Inflammatory macrophage treated with lipopolysaccharide for 1 hour (primary cell): ENCODE results near the gene SUMO1.
"Not testable (repeated sequence)": the region's sequence is repeated elsewhere in the genome, so short reads cannot be mapped to it uniquely, and the experiment has no call there.

Experiments
- DNase-seq, 2 donors: peaks; one replicate each; pipeline ENCODE4 v3.0.0-alpha.2; 2020 to 2022

SUMO1 gene

DNA sequence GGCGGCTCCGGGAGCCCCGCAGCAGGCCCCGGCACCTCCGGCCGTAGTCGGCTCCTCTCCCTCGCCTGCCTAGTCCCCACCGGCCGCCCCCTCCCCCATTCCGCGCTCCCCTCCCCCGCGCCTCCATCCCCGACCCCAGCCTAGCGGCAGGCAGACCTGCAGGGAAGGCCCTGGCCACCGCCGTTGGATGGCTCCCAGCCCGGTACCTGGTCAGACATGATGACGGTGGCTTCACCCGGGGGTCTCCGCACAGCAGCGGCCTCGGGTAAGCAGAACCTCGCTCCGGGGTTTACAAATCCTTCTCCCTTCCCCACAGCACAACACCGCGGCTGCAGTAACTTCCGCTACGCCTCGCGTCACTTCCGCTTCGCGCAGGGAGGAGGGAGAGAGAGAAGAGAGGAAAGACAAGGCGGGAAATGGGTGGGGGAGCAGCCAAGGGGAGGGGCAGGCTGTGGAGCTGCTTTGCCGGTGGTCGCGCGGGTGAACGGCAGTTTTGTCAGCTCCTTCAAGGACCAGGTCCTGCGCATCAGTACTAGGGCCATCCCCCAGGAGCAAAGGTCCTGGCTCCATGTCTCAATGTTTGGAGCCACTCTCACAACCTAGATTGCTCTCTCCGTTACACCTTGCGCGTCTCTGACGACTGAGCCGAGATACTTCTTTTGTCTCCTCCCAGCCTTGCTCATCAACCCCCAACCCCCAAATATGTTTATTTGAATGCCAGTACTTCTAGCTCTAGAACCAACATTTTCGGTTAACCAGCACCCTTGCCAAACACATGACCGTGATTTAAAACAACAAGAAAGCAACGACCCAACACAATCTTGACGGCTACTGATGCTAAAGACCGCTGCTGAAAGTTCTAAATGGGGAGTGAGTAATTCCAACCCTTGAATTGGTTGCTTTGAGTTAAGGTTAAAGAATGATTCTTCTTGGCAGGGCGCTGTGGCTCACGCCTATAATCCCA is at the start of gene SUMO1:
SUMO1 (minus strand) TSS at position 364 of the 964 bp plus-strand sequence; CDS start at position 218, 146 bp downstream.
- peak; percentile 80 to 92 for DNase-seq

DNA sequence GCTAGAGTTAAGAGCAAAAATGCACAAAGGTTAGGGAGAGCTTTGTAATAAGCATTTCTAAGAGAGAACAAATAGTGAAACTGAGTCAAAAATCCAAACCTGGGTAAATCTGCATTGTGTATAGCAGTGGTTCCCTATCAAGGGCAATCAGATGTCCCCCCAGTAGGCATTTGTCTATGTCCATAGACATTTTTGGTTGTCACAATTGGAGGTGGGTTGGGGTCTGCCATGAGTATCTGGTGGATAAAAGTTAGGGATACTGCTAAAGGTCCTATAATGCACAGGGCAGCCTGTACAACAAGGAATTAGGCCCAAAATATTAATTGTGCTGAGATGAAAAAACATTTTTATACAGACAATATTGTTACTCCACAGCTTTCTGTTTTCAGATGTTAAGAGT is 48.2 kb upstream of the SUMO1 start:
- no peak for DNase-seq

DNA sequence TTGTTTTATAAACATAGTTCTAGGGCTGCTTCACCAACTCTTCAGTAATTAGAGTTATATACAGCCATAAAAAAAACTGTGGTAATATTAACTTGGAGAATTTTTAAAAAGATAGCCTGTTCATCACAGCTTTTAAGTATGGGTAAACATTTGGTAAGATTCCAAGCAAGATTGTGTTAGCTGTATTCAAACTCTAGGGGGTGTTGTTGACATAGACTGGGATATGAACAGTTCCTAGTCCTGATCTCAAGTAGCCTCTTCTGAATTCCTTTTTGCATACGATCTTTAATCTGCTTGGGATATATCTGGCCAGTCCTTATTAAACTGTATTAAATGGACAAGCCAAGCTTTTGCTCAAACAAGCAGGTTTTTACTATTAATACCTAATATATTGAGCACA is 40.5 kb upstream of the SUMO1 start:
- DNase-seq = peak; percentile 30 to 49

DNA sequence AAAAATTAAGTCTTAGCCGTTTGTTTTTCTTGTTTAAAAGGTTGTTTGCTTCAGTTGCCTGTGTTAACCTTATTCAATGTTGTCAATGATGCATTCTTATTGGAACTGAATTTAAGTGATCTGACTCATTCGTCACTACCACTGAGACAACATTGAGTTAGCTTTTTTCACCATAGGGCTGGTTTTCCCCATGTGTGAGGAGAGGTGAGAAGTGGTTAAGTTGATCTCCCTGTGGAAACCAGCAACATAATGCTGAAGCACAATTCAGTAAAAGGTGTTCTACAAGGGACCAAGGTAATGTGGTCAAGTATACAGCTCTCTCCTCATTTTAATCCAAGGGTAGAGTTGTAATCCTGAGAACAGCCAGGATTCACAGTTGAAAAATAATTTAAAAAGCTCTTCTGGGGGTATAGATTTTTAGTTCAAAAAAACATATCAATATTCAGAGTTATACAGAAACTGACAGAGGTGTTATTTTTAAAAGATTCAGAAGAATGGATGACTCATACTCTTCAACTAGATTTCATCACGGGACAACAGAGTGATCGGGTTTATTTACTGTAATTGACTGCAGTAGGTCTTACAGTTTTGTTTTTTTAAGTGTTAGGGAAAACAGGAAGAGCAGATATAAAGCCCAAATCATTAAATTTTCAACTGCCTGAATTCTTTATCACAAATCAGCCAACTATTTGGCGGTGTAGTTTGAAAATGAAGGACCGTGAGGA is 39.8 kb upstream of the SUMO1 start:
- DNase-seq = peak; percentile 30 to 47

DNA sequence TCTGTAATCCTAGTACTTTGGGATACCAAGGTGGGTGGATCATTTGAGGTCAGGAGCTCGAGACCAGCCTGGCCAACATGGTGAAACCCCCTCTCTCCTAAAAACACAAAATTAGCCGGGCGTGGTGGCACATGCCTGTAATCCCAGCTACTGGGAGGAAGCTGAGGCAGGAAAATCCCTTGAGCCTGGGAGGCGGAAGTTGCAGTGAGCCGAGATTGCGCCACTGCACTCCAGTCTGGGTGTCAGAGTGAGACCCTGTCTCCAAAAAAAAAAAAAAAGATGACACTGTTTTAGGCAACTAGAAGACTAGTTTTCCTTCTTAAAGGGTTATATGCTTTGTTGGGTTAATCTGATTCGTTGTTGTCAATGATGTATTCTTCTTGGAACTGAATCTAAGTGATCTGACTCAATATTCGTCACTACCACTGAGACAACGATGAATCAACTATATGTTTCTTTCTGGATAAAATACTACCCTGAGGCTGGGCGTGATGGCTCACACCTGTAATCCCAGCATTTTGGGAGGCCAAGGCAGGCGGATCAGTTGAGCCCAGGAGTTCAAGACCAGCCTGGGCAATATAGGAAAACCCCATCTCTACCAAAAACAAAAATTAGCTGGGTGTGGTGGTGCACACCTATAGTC is 37.8 kb upstream of the SUMO1 start:
- peak; percentile 9 to 69 for DNase-seq

DNA sequence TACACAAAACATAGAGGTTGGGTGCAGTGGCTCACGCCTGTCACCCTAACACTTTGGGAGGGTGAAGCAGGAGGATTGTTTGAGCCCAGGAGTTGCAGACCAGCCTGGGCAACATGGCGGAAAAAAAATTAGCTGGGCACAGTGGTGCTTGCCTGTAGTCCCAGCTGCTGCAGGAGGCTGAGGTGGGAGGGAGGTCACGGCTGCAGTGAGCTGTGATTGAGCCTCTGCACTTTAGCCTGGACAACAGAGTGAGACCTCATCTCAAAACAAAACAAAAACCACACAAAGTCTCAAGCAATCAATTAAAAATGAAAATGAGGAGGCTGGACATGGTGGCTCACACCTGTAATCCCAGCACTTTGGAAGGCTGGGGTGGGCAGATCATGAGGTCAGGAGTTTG is 32.1 kb upstream of the SUMO1 start:
- no peak for DNase-seq

DNA sequence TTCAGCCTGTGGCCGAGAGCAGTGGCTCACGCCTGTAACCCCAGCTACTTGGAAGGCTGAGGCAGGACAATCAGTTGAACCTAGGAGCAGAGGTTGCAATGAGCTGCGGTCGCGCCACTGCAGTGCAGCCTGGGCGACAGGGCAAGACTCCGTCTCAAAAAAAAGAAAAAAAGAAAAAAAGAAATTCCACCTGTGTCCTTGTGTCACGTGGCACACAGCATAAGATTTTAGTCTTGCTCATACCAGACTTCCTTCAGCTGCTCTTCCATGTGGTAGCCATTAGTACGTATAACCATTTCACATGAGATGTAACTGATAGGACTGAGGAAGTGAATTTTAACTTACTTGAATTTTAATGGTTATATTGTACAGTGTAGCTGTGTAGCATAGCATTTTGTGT is 31.2 kb upstream of the SUMO1 start:
- no peak for DNase-seq

DNA sequence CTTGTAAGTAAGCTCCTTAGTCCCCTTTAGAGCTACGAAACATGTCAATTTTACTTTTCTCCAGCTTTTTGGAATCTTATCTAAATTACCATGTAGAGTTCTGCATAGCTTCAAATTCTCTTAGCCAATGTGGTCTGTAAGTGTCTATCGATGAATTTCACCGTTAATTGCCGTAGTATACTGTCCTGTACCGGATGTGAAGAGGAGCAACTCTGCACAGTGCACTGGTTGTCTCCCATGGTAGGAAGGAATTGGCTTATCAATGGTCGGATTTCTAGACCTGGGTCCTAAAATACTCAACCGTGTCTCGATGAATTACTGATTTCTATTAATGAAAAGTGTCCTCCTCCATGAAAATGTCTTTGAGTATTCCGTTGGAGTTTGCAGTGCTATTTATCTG is 29.1 kb upstream of the SUMO1 start:
- DNase-seq = peak in 1 of 2 donors; percentile 12

DNA sequence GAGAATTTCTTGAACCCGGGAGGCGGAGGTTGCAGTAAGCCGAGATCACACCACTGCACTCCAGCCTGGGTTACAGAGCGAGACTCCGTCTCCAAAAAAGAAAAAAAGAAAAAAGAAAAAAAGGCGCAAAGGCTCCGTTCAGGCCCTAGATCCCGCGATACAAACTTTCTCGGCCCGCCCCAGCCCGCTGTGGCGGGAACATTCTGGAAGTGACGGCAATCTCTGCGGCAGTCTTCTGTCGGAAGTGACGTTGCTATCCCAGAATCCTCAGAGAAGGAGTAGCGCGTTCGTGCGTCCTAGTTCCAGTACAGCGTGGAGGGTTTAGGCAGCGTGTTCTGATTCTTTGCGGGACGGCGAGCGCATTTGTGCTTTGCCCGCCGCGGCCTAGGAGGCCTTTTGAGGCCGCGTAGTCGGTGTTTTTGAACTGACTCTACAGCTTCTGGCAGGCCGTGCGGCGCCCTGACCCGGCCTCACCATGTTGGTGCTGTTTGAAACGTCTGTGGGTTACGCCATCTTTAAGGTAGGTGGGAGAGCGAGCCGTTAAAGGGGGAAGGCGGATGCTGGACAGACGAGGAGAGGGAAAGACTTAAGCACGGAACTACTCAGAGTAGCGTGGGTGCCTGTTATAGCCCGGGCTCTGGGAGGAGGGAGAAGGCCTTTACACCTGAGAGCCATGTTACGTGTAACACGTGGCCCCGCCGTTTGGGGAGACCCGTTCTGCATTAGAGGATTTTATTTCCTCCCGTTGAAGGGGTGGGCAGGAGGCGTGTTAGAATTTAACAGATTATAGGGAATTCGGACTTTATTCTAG is 27.3 kb upstream of the SUMO1 start, which contains the start of gene NOP58:
NOP58 (plus strand) TSS at position 297 of the 811 bp plus-strand sequence; CDS start at position 476, 179 bp downstream.
- DNase-seq = peak; percentile 95 to 97

DNA sequence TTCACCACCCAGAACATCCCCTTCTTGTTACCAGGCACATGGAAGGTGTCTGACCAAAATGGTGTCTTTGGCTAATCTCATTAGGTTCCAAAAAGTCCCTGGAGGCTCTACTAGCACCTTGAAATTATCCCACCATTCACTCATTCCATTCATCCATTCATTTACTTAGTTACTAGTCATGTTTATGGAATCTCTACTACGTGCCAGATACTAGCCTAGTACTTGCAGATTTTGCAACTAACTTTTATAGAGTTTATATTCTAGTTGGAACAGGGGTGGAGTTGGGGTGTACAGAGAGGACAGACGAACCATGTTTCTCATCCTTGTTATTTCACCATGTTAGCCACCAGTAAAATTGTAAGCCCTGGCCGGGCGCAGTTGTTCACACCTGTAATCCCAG is 23.1 kb upstream of the SUMO1 start:
- no peak for DNase-seq

DNA sequence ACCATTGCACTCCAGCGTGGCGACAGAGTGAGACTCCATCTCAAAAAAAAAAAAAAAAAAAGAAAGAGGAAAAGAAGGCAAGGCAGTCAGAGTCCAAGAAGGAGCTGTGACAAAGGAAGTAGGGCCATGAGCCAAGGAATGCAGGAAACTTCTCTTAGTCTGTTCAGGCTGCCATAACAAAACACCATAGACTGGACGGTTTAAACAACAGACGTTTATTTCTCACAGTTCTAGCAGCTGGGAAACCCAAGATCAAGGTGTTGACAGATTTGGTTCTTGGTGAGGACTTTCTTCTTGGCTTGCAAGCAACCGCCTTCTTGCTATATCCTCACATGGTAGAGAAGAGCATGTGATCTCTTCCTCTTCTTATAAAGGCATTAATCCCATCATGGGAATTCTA is 13.1 kb upstream of the SUMO1 start:
- no peak for DNase-seq

DNA sequence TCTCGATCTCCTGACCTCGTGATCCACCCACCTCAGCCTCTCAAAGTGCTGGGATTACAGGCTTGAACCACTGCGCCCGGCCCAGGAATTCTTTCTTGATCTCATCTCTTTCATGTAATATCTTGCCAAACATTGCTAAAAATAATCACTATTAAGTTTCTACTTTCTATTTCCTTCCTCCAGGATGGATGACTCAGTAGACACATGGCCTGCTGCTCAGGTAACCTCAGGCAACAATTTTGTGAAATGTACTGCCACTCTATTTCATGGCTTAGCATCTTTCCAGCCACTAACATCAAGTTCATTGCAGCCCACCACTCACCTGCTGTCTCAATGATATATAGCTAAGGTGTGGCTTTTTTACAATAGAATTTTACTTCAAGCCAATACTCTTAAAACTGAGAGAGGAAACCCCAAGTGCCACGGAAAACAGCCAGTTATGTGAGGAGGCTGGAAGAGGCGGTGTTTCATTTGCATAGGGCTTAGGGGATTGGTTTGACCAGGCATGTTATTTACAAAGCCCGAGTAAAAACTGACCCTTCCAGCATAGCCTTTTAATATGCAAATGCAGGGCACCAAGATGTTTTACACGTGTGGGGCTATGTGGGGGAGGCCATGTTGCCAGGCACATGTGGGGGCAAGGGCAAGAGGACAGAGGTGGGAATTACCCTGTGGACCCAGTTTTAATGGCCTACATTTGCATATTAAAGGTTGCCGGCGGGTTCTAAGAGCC is 11.3 kb upstream of the SUMO1 start:
- DNase-seq = no peak

DNA sequence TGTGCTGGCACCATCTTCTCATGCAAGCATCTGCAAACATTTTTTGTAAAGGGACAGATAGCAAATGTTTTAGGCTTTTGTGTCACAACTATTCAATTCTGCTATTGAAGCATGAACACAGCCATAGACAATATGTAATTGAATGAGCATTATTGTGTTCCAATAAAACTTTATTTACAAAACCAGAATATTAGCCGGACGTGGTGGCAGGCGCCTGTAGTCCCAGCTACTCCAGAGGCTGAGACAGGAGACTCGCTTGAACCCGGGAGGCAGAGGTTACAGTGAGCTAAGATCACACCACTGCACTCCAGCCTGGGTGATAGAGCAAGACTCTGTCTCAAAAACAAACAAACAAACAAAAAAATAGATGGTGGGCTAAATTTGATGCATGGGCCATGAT is 9.3 kb upstream of the SUMO1 start:
- not testable (repeated sequence) for DNase-seq

DNA sequence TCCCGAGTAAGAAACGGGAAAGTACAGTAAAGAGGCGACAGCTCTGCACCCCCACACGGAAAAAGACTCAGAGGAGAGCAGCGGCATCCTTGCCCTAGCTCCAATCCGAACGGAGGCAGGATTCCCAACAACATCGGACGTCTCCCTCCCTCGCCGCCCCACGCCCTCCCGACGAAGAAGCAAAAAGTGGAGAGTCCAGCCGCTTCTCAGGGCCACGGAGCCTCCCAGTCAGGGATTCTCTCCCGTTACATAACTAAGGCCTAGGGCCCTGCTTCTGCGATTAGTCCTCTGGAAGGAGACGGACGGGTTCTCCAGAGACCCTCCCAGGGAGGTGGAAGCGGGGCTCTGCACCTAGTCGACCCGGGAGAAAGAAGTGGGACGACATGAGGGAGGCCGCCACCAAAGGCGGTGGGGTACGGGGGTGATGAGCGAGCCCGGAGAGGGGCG is 587 bp downstream of the SUMO1 start:
- DNase-seq = peak; percentile 53 to 58

DNA sequence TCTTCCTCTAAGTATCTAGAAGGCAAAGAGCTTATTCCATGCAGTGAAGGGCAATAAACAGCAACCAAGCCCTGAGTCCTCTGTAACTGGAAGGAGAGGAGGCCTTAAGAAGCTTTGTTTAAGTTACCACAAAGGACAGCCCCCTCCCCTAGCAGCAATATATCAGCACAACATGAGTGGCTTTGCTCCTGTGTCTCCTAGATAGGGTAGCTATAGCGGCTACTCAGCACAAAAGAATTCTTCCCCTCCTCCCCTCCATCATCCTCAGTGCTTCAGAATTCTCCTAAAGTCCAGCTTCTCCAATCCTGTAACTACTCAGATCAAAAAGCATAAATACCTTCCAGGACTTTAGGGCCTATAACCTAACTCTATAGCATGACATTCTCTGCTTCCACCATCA is 16.5 kb downstream of the SUMO1 start:
- DNase-seq = no peak

DNA sequence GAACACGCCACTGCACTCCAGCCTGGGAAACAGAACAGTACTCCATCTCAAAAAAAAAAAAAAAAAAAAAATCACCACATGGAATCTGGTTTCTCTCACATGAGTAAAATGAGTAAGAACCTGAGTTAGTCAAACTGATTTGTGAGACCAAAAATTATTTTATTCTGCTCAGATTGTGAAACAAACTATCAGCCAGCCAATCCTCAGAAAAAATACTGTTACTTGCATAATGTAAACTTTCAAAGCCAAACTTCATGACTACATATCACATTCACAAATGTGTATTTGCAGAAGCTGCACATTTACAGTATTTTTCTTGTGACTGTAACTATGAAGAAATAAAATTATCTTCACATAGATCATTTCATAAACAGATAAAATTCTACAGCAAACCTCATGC is 23.2 kb downstream of the SUMO1 start:
- no peak for DNase-seq

DNA sequence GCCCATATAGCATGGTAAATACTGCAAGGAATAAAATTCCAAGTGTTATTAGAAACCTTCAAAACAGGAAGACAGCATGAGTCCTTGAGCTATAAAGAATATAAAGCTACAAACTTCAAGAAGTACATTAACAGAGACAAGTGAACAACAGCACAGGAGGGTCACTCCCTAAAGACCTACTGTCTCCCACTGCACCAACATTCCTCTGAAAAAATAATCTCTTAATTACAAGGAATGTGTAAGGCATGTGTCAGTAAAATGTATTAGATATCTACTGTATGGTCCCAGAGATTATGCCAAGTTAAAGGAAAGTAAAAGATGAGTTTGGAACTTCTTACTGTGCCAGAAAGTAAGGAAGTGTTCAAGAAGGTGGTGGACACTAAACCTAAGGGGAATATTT is 29.9 kb downstream of the SUMO1 start:
- no peak for DNase-seq

DNA sequence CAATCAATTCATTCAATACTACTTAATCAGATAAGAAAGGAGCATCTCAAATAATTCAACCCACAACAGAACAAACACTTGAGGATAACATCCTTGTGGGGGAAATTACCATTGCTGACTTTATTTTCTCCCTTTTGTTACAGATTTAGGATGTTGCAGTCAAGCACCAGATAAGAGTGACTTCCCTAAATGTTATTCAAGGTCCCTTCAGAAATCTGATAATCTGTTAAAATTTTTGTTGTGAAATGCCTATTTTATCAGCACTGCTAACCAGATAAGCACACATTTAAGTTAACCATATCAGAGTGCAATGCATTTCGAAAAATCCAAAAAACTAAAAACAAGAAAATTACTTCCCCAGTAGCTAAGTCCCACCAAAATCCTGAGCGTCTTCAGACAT is 33.5 kb downstream of the SUMO1 start:
- DNase-seq = no peak

DNA sequence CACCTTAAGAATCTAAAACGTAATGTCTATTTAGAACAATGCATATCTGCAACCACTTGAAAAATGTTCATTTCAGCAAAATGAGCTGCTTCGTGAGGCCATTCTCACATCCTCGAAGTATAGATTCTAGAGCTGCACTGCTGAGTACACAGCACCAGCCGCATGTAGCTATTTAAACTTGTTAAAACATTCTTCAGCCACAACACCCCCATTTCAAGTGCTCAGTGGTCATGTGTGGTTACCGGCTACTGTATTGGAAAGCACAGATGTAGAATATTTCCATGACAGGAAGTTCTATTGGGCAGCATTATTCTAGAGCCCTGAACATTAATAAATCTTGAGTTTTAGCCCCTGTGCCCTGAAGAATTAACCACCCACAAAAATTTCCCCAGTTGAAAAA is 35.0 kb downstream of the SUMO1 start:
- DNase-seq = no peak

DNA sequence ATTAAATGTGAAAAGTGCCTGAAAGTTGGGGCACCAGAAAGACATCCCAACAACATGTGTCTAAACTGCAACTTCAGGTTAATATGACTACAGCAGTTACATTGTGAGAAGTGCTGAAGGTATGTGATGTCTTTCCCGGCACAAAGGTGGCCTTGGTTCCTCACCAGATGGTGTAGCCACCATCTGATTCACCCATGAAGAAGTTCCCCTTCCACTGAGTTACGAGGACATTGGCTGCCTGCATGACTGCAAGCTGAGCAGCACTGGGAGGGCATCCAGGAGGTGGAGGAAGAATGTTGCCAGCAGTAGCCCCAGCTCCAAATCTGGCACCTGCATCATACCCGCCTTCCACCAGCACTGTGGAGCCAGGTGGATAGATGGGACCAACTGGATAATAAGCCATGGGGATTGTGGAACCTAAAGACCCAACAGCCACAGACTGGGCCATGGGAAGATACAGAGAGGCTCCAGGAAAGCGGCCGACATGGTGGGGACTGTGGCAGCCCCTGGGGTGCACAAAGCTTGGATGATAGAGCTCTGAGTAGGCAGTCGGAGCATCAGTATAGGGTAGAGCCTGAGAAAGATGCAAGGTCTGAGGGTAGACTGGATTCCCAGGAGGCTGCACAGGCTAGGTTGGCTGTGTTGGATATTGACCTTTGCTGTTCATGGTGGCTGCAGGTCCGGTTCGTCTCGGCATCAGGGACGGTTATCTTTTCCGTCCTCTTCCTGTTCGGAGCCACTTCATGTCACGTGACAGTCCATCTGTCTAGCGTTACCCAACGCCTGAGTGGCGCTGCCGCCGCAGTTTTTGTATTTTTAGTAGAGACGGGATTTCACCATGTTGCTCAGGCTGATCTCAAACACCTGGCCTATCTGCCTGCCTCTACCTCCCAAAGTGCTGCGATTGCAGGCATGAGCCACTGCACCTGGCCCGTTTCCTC is 36.9 kb downstream of the SUMO1 start:
- no peak for DNase-seq
